K562 (cell line): Measurements from ENCODE around the gene SEC63. TPM values are rescaled to one million over a fixed set of nuclear protein-coding genes. Genes with fewer than 3 reads are reported as not detected.
A peak's percentile ranks its signal among the peaks of the same experiment; 100 is the strongest.

Experiments used
- ATAC-seq: fragments of 200-7000 bp; cut with Tn5 transposase; 3 replicates; pipeline ENCODE4 v1.9.1; 2020; ENCODE audit warnings: moderate library complexity
- BruUV-seq: library from RNA; stranded (reverse); fragments of 400-500 nt; replicated peaks from 2 replicates; lab custom pipeline; 2021; lab: Mats Ljungman, UMichigan
- CTCF ChIA-PET: fragments of 300-600 bp; formaldehyde crosslinking; extraction: SDS; loops from one replicate; lab custom pipeline; 2021; ENCODE audit warnings: low intra/inter-chr PET ratio; lab: Yijun Ruan, JAX
- POLR2A ChIA-PET: fragments of 300-600, 350-650 bp; sonication (Branson Sonifier 250); formaldehyde crosslinking; extraction: SDS; loops from one replicate; lab custom pipeline; 2021; ENCODE audit warnings: antibody characterized with exemption, inconsistent platforms; lab: Yijun Ruan, JAX
- DNase-seq, 4 experiments: peaks; one replicate each; pipeline versions ENCODE4 v3.0.0 to v3.0.0-alpha.2; 2011 to 2018; ENCODE audit warnings: low spot score in 3 of 4, mixed read lengths in 3 of 4; ENCODE audit errors: extremely low read depth in 1 of 4
- FAIRE-seq: peaks from 2 replicates; lab custom pipeline; 2011; peaks lifted over from hg19 to GRCh38; lab: Jason Lieb, UNC
- H2AFZ ChIP-seq: 2 replicates; pipeline ENCODE4 v1.6.0; 2011; ENCODE audit warnings: low read depth, low read length, control low read depth, inconsistent platforms
- H3K27ac ChIP-seq: fragments of 200-600 bp; 3 replicates; pipeline ENCODE4 v1.8.0; 2011; ENCODE audit warnings: low read depth, mild to moderate bottlenecking, control low read depth, inconsistent platforms, low read length, moderate library complexity, mixed read lengths; ENCODE audit errors: extremely low read depth
- H3K27me3 ChIP-seq, 2 experiments: fragments of 300-600 bp in 1 of 2; 2 replicates in 1 of 2; 3 replicates in 1 of 2; pipeline versions ENCODE4 v1.6.0 to v1.8.0; 2011; ENCODE audit warnings: inconsistent platforms in 2 of 2, low read length in 2 of 2, mild to moderate bottlenecking in 1 of 2, mixed read lengths in 1 of 2, moderate library complexity in 1 of 2; ENCODE audit not compliant: control insufficient read depth in 2 of 2, insufficient read depth in 2 of 2
- H3K36me3 ChIP-seq: fragments of 300-600 bp; 3 replicates; pipeline ENCODE4 v1.8.0; 2011; ENCODE audit warnings: mild to moderate bottlenecking, low read length, inconsistent platforms; ENCODE audit not compliant: control insufficient read depth, insufficient read depth
- H3K4me1 ChIP-seq, 2 experiments: fragments of 200-600 bp in 1 of 2; replicated peaks in 1 of 2; 2 replicates in 1 of 2; 3 replicates in 1 of 2; pipeline versions ENCODE4 v1.5.1 to v1.8.0; 2011; ENCODE audit warnings: inconsistent platforms in 2 of 2, low read length in 2 of 2, mild to moderate bottlenecking in 1 of 2, mixed read lengths in 1 of 2, moderate library complexity in 1 of 2; ENCODE audit not compliant: control insufficient read depth in 2 of 2, insufficient read depth in 2 of 2
- H3K4me2 ChIP-seq: 2 replicates; pipeline ENCODE4 v1.6.1; 2011; ENCODE audit warnings: low read length, control low read depth, inconsistent platforms, mixed read lengths; ENCODE audit not compliant: insufficient read depth
- H3K4me3 ChIP-seq: fragments of 200-600 bp; sonication (generic), shearing (Covaris generic); 2 replicates; pipeline ENCODE4 v1.5.1; 2016; ENCODE audit warnings: control low read depth, inconsistent platforms
- H3K79me2 ChIP-seq: fragments of 200-600 bp; 3 replicates; pipeline ENCODE4 v1.8.0; 2011; ENCODE audit warnings: low read length, inconsistent platforms; ENCODE audit not compliant: control insufficient read depth, insufficient read depth
- H3K9ac ChIP-seq, 2 experiments: 2 replicates each; pipeline versions ENCODE4 v1.6.0 to v1.6.1; 2011; ENCODE audit warnings: low read depth in 2 of 2, low read length in 2 of 2, control low read depth in 1 of 2, inconsistent platforms in 1 of 2, mild to moderate bottlenecking in 1 of 2, mixed read lengths in 1 of 2; ENCODE audit not compliant: insufficient read depth in 1 of 2
- H3K9me1 ChIP-seq: one replicate; pipeline ENCODE4 v1.6.0; 2011; ENCODE audit warnings: inconsistent platforms, mild to moderate bottlenecking, low read length, moderate library complexity; ENCODE audit not compliant: control insufficient read depth, insufficient read depth
- H3K9me3 ChIP-seq: replicated peaks from 2 replicates; pipeline ENCODE4 v1.5.1; 2011; ENCODE audit warnings: low read depth, low read length, inconsistent platforms; ENCODE audit not compliant: control insufficient read depth, insufficient read depth
- H4K20me1 ChIP-seq: replicated peaks from 2 replicates; pipeline ENCODE4 v1.6.1; 2011; ENCODE audit warnings: low read length, inconsistent platforms, mixed read lengths; ENCODE audit not compliant: control insufficient read depth, insufficient read depth
- ILF3 ChIP-seq: fragments of 450-650 bp; IDR thresholded peaks from 2 replicates; pipeline ENCODE4 v1.6.1; 2018; ENCODE audit warnings: antibody characterized with exemption, mild to moderate bottlenecking, moderate library complexity, borderline replicate concordance
- MIER1 ChIP-seq: fragments of 450-650 bp; IDR thresholded peaks from 2 replicates; pipeline ENCODE4 v1.6.1; 2016; ENCODE audit warnings: antibody characterized with exemption, mild to moderate bottlenecking, low read depth
- PURB ChIP-seq: sonication (generic); formaldehyde crosslinking; IDR thresholded peaks from 2 replicates; pipeline ENCODE4 v1.9.0; 2021; ENCODE audit warnings: low read depth, mild to moderate bottlenecking, missing genetic modification reagents
- SIX5 ChIP-seq, 2 experiments: IDR thresholded peaks; 2 replicates each; pipeline ENCODE4 v1.6.1; 2011; ENCODE audit warnings: low read length in 2 of 2, borderline replicate concordance in 1 of 2, low read depth in 1 of 2, mild to moderate bottlenecking in 1 of 2, moderate library complexity in 1 of 2; ENCODE audit not compliant: insufficient read depth in 1 of 2
- SOX6 ChIP-seq: fragments of 450-650 bp; IDR thresholded peaks from 2 replicates; pipeline ENCODE4 v1.6.1; 2014; ENCODE audit warnings: mild to moderate bottlenecking
- SPI1 ChIP-seq: IDR thresholded peaks from 2 replicates; pipeline ENCODE4 v1.6.1; 2011; ENCODE audit warnings: low read depth, low read length, control low read depth, borderline replicate concordance
- STAT5A ChIP-seq: IDR thresholded peaks from 2 replicates; pipeline ENCODE4 v1.6.1; 2012; ENCODE audit warnings: low read length, inconsistent platforms, borderline replicate concordance
- ZFPM2 ChIP-seq: fragments of 250-450 bp; sonication (Bioruptor Pico); IDR thresholded peaks from 2 replicates; pipeline ENCODE4 v1.5.1; 2022; ENCODE audit warnings: mild to moderate bottlenecking
- ZNF174 ChIP-seq: fragments of 250-450 bp; sonication (Bioruptor Pico); IDR thresholded peaks from 2 replicates; pipeline ENCODE4 v1.4.0; 2020; ENCODE audit warnings: mild to moderate bottlenecking
- ZNF23 ChIP-seq: fragments of 250-450 bp; sonication (Bioruptor Pico); IDR thresholded peaks from 2 replicates; pipeline ENCODE4 v1.4.0; 2020; ENCODE audit warnings: mild to moderate bottlenecking
- ZNF324 ChIP-seq: fragments of 250-450 bp; sonication (Bioruptor Pico); IDR thresholded peaks from 2 replicates; pipeline ENCODE4 v1.4.0; 2020; ENCODE audit warnings: mild to moderate bottlenecking
- WGBS: fragments of 100-300 bp; shearing (Covaris generic); methylation state at CpG from one replicate; pipeline ENCODE4 v1.1.6; 2016; ENCODE audit warnings: low coverage, mixed read lengths; ENCODE audit not compliant: insufficient coverage; ENCODE audit errors: missing lambda C conversion rate; 5-methylcytosine and 5-hydroxymethylcytosine counted together
- in situ Hi-C: fragments of 300-500 bp; cut with MboI; formaldehyde crosslinking; loops from 4 replicates; pipeline ENCODE4 v1.15.0; 2018; ENCODE audit warnings: inconsistent platforms, mixed read lengths
- intact Hi-C: fragments of 100-400 bp; cut with micrococcal nuclease; formaldehyde crosslinking; loops from 2 replicates; pipeline ENCODE4 v1.14.2; 2022
- polyA plus RNA-seq, 8 experiments: library from polyadenylated mRNA; depleted of rRNA in 4 of 8; stranded (reverse) in 5 of 8; unstranded in 3 of 8; fragments of >200 nt; fragmentation: Nextera tagmentation in 2 of 8; fragmentation: Illumina TruSeq in 1 of 8; extraction: Ambion mirVana in 2 of 8; extraction: Trizol in 1 of 8; gene quantifications; 2 replicates each; pipeline versions ENCODE4 v1.2.1 to v1.2.3, GENCODE V29; 2011 to 2014; ENCODE audit warnings: inconsistent platforms in 1 of 8, missing spikeins in 1 of 8
- total RNA-seq, 7 experiments: library from RNA; depleted of rRNA in 6 of 7; stranded (reverse); fragments of >200 nt in 6 of 7; fragmentation: Illumina TruSeq in 2 of 7; extraction: Trizol in 2 of 7; gene quantifications; 2 replicates each; pipeline versions ENCODE4 v1.2.1 to v1.2.3, GENCODE V29; 2011 to 2021; ENCODE audit warnings: low replicate concordance in 1 of 7
- TF ChIP-seq, protein P1 (sequence below): fragments of 450-650 bp; IDR thresholded peaks from 2 replicates; pipeline ENCODE4 v1.6.1; 2016; ENCODE audit warnings: borderline replicate concordance
- TF ChIP-seq, protein P2 (sequence below): fragments of 250-450 bp; sonication (Bioruptor Pico); IDR thresholded peaks from 2 replicates; pipeline ENCODE4 v1.5.0; 2021; ENCODE audit warnings: mild to moderate bottlenecking, borderline replicate concordance
- TF ChIP-seq, protein P3 (sequence below): fragments of 450-650 bp; IDR thresholded peaks from 2 replicates; pipeline ENCODE4 v1.7.0; 2016; ENCODE audit warnings: borderline replicate concordance

Gene SEC63
- total and polyA plus RNA-seq, 9 of the 15 experiments (the other 6 are each of a cell fraction or from before 2014, with no cell fraction given) = 13.8 to 74.6 (median 28.4) TPM

DNA sequence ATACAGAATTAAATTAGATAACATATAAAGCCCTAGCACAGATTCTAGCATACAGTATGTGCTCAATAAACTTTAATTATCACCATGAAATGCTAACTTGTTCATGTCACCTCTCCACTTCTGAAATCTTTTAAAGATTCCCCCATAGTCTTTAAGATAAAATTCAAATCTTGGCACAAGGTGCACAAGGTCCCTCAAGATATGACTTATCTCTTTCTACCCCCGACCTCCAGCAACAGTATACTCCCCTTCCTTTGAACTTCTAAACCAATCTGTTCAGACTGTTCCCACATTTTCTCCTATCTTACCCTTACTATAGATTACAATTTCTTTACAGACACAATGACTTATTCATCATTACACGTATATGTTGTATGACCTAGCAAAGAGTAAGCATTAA lies 29.0 kb downstream of the SEC63 start:
- H3K79me2 ChIP-seq = peaks cover 81% of the 10 kb centered on the region
- no peak overlapping the region for H3K27ac ChIP-seq
- no peak overlapping the region for H3K9ac ChIP-seq
- H3K9me3 ChIP-seq = no peaks in the 10 kb centered on the region
- in situ Hi-C loops = no loop called here
- H2AFZ ChIP-seq = no peak overlapping the region
- H3K4me3 ChIP-seq = no peak overlapping the region
- H3K4me1 ChIP-seq = peaks cover 0 to 16% of the 10 kb centered on the region in 2 experiments; a peak in 2 of 5 replicates
- FAIRE-seq (no peak), ATAC-seq (no peak), DNase-seq (no peak)
- POLR2A ChIA-PET = no interaction called here
- no peaks in the 10 kb centered on the region for H3K9me1 ChIP-seq
- CTCF ChIA-PET = no interaction called here
- no peaks in the 10 kb centered on the region for H3K27me3 ChIP-seq
- H3K4me2 ChIP-seq = no peak overlapping the region
- BruUV-seq = TSS peak; percentile 16
- H4K20me1 ChIP-seq = peaks cover 6% of the 10 kb centered on the region; the same call in 1 of the 2 replicates
- intact Hi-C loops = no loop called here
- H3K36me3 ChIP-seq = peaks cover 33% of the 10 kb centered on the region; the same call in 2 of the 3 replicates
- WGBS = 6% methylated on average over 2 of the region's 2 CpGs
- no peak for TF ChIP-seq SPI1
- TF ChIP-seq MIER1 = no peak
- no peak for TF ChIP-seq SOX6
- no peak for TF ChIP-seq ILF3
- TF ChIP-seq SIX5 (IDR thresholded peaks at IDR 0.05; ENCODE audit: borderline replicate concordance in 1 of 2, insufficient read depth in 1 of 2, low read depth in 1 of 2, low read length in 2 of 2) = no peak
- TF ChIP-seq ZNF174 (CRISPR knock-in tag) = no peak
- no peak for TF ChIP-seq ZNF324 (CRISPR knock-in tag)
- TF ChIP-seq STAT5A = no peak
- TF ChIP-seq, protein P1, sequence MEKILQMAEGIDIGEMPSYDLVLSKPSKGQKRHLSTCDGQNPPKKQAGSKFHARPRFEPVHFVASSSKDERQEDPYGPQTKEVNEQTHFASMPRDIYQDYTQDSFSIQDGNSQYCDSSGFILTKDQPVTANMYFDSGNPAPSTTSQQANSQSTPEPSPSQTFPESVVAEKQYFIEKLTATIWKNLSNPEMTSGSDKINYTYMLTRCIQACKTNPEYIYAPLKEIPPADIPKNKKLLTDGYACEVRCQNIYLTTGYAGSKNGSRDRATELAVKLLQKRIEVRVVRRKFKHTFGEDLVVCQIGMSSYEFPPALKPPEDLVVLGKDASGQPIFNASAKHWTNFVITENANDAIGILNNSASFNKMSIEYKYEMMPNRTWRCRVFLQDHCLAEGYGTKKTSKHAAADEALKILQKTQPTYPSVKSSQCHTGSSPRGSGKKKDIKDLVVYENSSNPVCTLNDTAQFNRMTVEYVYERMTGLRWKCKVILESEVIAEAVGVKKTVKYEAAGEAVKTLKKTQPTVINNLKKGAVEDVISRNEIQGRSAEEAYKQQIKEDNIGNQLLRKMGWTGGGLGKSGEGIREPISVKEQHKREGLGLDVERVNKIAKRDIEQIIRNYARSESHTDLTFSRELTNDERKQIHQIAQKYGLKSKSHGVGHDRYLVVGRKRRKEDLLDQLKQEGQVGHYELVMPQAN = no peak
- no peak for TF ChIP-seq ZFPM2 (CRISPR knock-in tag)
- TF ChIP-seq ZNF23 (CRISPR knock-in tag) = no peak
- TF ChIP-seq, protein P2, sequence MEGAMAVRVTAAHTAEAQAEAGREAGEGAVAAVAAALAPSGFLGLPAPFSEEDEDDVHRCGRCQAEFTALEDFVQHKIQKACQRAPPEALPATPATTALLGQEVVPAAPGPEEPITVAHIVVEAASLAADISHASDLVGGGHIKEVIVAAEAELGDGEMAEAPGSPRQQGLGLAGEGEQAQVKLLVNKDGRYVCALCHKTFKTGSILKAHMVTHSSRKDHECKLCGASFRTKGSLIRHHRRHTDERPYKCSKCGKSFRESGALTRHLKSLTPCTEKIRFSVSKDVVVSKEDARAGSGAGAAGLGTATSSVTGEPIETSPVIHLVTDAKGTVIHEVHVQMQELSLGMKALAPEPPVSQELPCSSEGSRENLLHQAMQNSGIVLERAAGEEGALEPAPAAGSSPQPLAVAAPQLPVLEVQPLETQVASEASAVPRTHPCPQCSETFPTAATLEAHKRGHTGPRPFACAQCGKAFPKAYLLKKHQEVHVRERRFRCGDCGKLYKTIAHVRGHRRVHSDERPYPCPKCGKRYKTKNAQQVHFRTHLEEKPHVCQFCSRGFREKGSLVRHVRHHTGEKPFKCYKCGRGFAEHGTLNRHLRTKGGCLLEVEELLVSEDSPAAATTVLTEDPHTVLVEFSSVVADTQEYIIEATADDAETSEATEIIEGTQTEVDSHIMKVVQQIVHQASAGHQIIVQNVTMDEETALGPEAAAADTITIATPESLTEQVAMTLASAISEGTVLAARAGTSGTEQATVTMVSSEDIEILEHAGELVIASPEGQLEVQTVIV (CRISPR knock-in tag) = no peak
- TF ChIP-seq, protein P3, sequence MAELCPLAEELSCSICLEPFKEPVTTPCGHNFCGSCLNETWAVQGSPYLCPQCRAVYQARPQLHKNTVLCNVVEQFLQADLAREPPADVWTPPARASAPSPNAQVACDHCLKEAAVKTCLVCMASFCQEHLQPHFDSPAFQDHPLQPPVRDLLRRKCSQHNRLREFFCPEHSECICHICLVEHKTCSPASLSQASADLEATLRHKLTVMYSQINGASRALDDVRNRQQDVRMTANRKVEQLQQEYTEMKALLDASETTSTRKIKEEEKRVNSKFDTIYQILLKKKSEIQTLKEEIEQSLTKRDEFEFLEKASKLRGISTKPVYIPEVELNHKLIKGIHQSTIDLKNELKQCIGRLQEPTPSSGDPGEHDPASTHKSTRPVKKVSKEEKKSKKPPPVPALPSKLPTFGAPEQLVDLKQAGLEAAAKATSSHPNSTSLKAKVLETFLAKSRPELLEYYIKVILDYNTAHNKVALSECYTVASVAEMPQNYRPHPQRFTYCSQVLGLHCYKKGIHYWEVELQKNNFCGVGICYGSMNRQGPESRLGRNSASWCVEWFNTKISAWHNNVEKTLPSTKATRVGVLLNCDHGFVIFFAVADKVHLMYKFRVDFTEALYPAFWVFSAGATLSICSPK = no peak
- no peak for TF ChIP-seq PURB (CRISPR knock-in tag)
